ENCODE data around the gene ADAMTS4.

- TF ChIP-seq CTCF (IDR thresholded peaks at IDR 0.05; ENCODE audit: insufficient read depth, low read depth, low read length) (no peak), EZH2 (IDR thresholded peaks at IDR 0.05; ENCODE audit: insufficient read depth, low read length) (no peak)
Observed at GRCh38 chr1:161159087-161159912, 39.6 kb downstream of the ADAMTS4 start, which contains the start of gene USP21.
